ENCODE data around the gene LTF.

LTF gene

GRCh38 chr3:46478341-46478740 lies 13.6 kb upstream of the LTF start (continued):
- no peak for TF ChIP-seq ZNF513 (tag by site-specific recombination; IDR thresholded peaks at IDR 0.05)
- no peak for TF ChIP-seq ZFHX2 (tag by site-specific recombination; conservative IDR thresholded peaks at IDR 0.05)
- no peak for TF ChIP-seq ZNF18 (tag by site-specific recombination; IDR thresholded peaks at IDR 0.05)
- no peak for TF ChIP-seq ZNF423 (tag by site-specific recombination; IDR thresholded peaks at IDR 0.05)
- TF ChIP-seq TRIM28 (IDR thresholded peaks at IDR 0.05; ENCODE audit: borderline replicate concordance, low read length), result no peak
- no peak for TF ChIP-seq ZNF2 (tag by site-specific recombination; IDR thresholded peaks at IDR 0.05)
- TF ChIP-seq PRDM10 (tag by site-specific recombination; IDR thresholded peaks at IDR 0.05), result no peak

GRCh38 chr3:46477756-46478155 lies 13.1 kb upstream of the LTF start:
- no peak overlapping the region for H3K27ac ChIP-seq (ENCODE audit: extremely low read depth, low read depth, low read length)
- H3K36me3 ChIP-seq (ENCODE audit: control insufficient read depth in 2 of 2, insufficient read depth in 1 of 2, low read length in 2 of 2), result no peaks in the 10 kb centered on the region
- no peaks in the 10 kb centered on the region for H3K9me3 ChIP-seq (ENCODE audit: control insufficient read depth, insufficient read depth, low read depth, low read length)
- no peak overlapping the region for H3K4me3 ChIP-seq (ENCODE audit: low read depth, low read length)
- no peaks in the 10 kb centered on the region for H3K4me1 ChIP-seq (ENCODE audit: control insufficient read depth, insufficient read depth, low read length)
- CTCF ChIA-PET, result interaction anchor here (0.6 to 0.7 kb wide), 2 partner anchors 12 to 24 kb away, joined by 3 read pairs; no protein-coding TSS in a partner anchor
- POLR2A ChIA-PET, result no interaction called here
- TF ChIP-seq ZNF677 (tag by site-specific recombination; IDR thresholded peaks at IDR 0.05) (no peak), EGR2 (tag by site-specific recombination; IDR thresholded peaks at IDR 0.05; ENCODE audit: low read depth) (0 out of 2 replicates have a peak, but pooled peaks have one; percentile 6)

- no peak overlapping the region for H3K4me3 ChIP-seq (ENCODE audit: low read depth, low read length)
- POLR2A ChIA-PET, result no interaction called here
- no peaks in the 10 kb centered on the region for H3K36me3 ChIP-seq (ENCODE audit: control insufficient read depth in 2 of 2, insufficient read depth in 1 of 2, low read length in 2 of 2)
- H3K4me1 ChIP-seq (ENCODE audit: control insufficient read depth, insufficient read depth, low read length), result no peaks in the 10 kb centered on the region
- no peaks in the 10 kb centered on the region for H3K9me3 ChIP-seq (ENCODE audit: control insufficient read depth, insufficient read depth, low read depth, low read length)
- no peak overlapping the region for H3K27ac ChIP-seq (ENCODE audit: extremely low read depth, low read depth, low read length)
- no peak for TF ChIP-seq ZSCAN4 (tag by site-specific recombination; IDR thresholded peaks at IDR 0.05)
- CTCF ChIA-PET, result interaction anchor here (0.6 to 3.6 kb wide), 2 partner anchors 11 to 25 kb away, joined by 3 to 20 read pairs; no protein-coding TSS in a partner anchor
Observed at GRCh38 chr3:46477145-46477544, 12.4 kb upstream of the LTF start.

GRCh38 chr3:46472736-46473135 lies 8.0 kb upstream of the LTF start:
- POLR2A ChIA-PET, result no interaction called here

More at GRCh38 chr3:46472736-46473135, 8.0 kb upstream of the LTF start:
- Histone ChIP-seq H3K4me1 (ENCODE audit: control insufficient read depth, insufficient read depth, low read length) (no peaks in the 10 kb centered on the region), H3K36me3 (ENCODE audit: control insufficient read depth in 2 of 2, insufficient read depth in 1 of 2, low read length in 2 of 2) (no peaks in the 10 kb centered on the region), H3K4me3 (ENCODE audit: low read depth, low read length) (no peak overlapping the region), H3K9me3 (ENCODE audit: control insufficient read depth, insufficient read depth, low read depth, low read length) (no peaks in the 10 kb centered on the region), H3K27ac (ENCODE audit: extremely low read depth, low read depth, low read length) (no peak overlapping the region)
- no peak for TF ChIP-seq WT1 (tag by site-specific recombination; IDR thresholded peaks at IDR 0.05)
- no peak for TF ChIP-seq EGR2 (tag by site-specific recombination; IDR thresholded peaks at IDR 0.05; ENCODE audit: low read depth)
- TF ChIP-seq ZXDB (tag by site-specific recombination; IDR thresholded peaks at IDR 0.05), result no peak
- no peak for TF ChIP-seq ZNF596 (tag by site-specific recombination; IDR thresholded peaks at IDR 0.05)
- no peak for TF ChIP-seq ZNF843 (tag by site-specific recombination; IDR thresholded peaks at IDR 0.05)
- TF ChIP-seq HOXD13 (CRISPR knock-in tag; IDR thresholded peaks at IDR 0.05; ENCODE audit: borderline replicate concordance), result no peak
- no peak for TF ChIP-seq ZNF324 (tag by site-specific recombination; IDR thresholded peaks at IDR 0.05)
- TF ChIP-seq ZNF548 (tag by site-specific recombination; IDR thresholded peaks at IDR 0.05), result no peak
- TF ChIP-seq BCL6B (tag by site-specific recombination; IDR thresholded peaks at IDR 0.05), result no peak
- no peak for TF ChIP-seq OSR2 (tag by site-specific recombination; IDR thresholded peaks at IDR 0.05)
- no peak for TF ChIP-seq ZNF473 (tag by site-specific recombination; IDR thresholded peaks at IDR 0.05)
- CTCF ChIA-PET, result no interaction called here
